Measurements from ENCODE around the gene MYO1D.

DNA sequence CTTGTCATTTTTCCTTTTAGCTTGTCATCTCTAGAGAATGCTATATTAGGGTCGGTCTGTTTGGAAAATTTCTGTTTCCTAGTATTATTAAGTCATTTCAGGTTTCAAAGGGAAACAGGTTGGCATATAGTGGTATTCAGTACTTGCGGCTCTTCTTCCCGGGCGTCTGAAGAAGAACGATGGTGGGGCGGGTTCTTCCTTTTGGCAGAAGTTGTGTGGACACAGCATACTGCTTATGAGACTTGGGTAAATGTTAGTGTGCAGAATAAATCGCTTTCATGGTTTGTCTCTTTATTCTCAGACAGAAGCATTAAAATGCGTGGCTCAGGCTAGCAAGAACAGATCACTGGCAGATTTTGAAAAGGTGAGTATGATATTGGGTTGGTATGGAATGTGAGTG is 399.7 kb downstream of the MYO1D start:
- TF ChIP-seq NFYB (CRISPR knock-in tag; conservative IDR thresholded peaks at IDR 0.05; ENCODE audit: low read depth) (no peak), GRHL2 (CRISPR knock-in tag; IDR thresholded peaks at IDR 0.05; ENCODE audit: insufficient replicate concordance, severe bottlenecking) (no peak)
- TF ChIP-seq, protein P1, sequence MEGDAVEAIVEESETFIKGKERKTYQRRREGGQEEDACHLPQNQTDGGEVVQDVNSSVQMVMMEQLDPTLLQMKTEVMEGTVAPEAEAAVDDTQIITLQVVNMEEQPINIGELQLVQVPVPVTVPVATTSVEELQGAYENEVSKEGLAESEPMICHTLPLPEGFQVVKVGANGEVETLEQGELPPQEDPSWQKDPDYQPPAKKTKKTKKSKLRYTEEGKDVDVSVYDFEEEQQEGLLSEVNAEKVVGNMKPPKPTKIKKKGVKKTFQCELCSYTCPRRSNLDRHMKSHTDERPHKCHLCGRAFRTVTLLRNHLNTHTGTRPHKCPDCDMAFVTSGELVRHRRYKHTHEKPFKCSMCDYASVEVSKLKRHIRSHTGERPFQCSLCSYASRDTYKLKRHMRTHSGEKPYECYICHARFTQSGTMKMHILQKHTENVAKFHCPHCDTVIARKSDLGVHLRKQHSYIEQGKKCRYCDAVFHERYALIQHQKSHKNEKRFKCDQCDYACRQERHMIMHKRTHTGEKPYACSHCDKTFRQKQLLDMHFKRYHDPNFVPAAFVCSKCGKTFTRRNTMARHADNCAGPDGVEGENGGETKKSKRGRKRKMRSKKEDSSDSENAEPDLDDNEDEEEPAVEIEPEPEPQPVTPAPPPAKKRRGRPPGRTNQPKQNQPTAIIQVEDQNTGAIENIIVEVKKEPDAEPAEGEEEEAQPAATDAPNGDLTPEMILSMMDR (IDR thresholded peaks at IDR 0.05), result no peak
- TF ChIP-seq, protein P2, sequence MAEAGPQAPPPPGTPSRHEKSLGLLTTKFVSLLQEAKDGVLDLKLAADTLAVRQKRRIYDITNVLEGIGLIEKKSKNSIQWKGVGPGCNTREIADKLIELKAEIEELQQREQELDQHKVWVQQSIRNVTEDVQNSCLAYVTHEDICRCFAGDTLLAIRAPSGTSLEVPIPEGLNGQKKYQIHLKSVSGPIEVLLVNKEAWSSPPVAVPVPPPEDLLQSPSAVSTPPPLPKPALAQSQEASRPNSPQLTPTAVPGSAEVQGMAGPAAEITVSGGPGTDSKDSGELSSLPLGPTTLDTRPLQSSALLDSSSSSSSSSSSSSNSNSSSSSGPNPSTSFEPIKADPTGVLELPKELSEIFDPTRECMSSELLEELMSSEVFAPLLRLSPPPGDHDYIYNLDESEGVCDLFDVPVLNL (CRISPR knock-in tag; IDR thresholded peaks at IDR 0.05; ENCODE audit: borderline replicate concordance, low read depth), result no peak
- TF ChIP-seq, protein P3, sequence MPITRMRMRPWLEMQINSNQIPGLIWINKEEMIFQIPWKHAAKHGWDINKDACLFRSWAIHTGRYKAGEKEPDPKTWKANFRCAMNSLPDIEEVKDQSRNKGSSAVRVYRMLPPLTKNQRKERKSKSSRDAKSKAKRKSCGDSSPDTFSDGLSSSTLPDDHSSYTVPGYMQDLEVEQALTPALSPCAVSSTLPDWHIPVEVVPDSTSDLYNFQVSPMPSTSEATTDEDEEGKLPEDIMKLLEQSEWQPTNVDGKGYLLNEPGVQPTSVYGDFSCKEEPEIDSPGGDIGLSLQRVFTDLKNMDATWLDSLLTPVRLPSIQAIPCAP (CRISPR knock-in tag; IDR thresholded peaks at IDR 0.05), result no peak
- TF ChIP-seq, protein P4, sequence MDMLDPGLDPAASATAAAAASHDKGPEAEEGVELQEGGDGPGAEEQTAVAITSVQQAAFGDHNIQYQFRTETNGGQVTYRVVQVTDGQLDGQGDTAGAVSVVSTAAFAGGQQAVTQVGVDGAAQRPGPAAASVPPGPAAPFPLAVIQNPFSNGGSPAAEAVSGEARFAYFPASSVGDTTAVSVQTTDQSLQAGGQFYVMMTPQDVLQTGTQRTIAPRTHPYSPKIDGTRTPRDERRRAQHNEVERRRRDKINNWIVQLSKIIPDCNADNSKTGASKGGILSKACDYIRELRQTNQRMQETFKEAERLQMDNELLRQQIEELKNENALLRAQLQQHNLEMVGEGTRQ (CRISPR knock-in tag; IDR thresholded peaks at IDR 0.05), result no peak
